NCI-H1930 (cell line): ENCODE measurements around the gene INPP4B.

Experiments used
- DNase-seq, 2 experiments: peaks; one replicate each; lab custom pipeline; 2025; lab: John Stamatoyannopoulos, UW

INPP4B gene

GRCh38 chr4:142291299-142292050 is 554.6 kb downstream of the INPP4B start:
- DNase-seq, result no peak

GRCh38 chr4:142287371-142287770 is 558.7 kb downstream of the INPP4B start:
- DNase-seq, result no peak

- no peak for DNase-seq
Measured at GRCh38 chr4:142285222-142285583, 560.9 kb downstream of the INPP4B start.

- DNase-seq, result no peak
Measured at GRCh38 chr4:142284402-142285221, 561.5 kb downstream of the INPP4B start.

- no peak for DNase-seq
Measured at GRCh38 chr4:142282870-142283431, 563.1 kb downstream of the INPP4B start.

- no peak for DNase-seq
Measured at GRCh38 chr4:142281999-142282398, 564.1 kb downstream of the INPP4B start.

GRCh38 chr4:142278663-142279062 is 567.4 kb downstream of the INPP4B start:
- no peak for DNase-seq

GRCh38 chr4:142278171-142278570 is 567.9 kb downstream of the INPP4B start:
- no peak for DNase-seq

GRCh38 chr4:142274137-142274536 is 572.0 kb downstream of the INPP4B start:
- DNase-seq, result no peak

GRCh38 chr4:142272452-142272851 is 573.6 kb downstream of the INPP4B start:
- no peak for DNase-seq

- no peak for DNase-seq
Measured at GRCh38 chr4:142271832-142272231, 574.3 kb downstream of the INPP4B start.

- no peak for DNase-seq
Measured at GRCh38 chr4:142267101-142267500, 579.0 kb downstream of the INPP4B start.

- no peak for DNase-seq
Measured at GRCh38 chr4:142265946-142266345, 580.2 kb downstream of the INPP4B start.

- no peak for DNase-seq
Measured at GRCh38 chr4:142265536-142265935, 580.6 kb downstream of the INPP4B start.

GRCh38 chr4:142264961-142265360 is 581.1 kb downstream of the INPP4B start:
- no peak for DNase-seq

- no peak for DNase-seq
Measured at GRCh38 chr4:142262956-142263355, 583.1 kb downstream of the INPP4B start.

GRCh38 chr4:142248946-142249345 is 597.2 kb downstream of the INPP4B start:
- no peak for DNase-seq

GRCh38 chr4:142243255-142243654 is 602.8 kb downstream of the INPP4B start:
- no peak for DNase-seq

- no peak for DNase-seq
Measured at GRCh38 chr4:142242156-142242555, 603.9 kb downstream of the INPP4B start.

- DNase-seq, result no peak
Measured at GRCh38 chr4:142238589-142238988, 607.5 kb downstream of the INPP4B start.

GRCh38 chr4:142236268-142236667 is 609.8 kb downstream of the INPP4B start:
- no peak for DNase-seq

GRCh38 chr4:142231787-142232186 is 614.3 kb downstream of the INPP4B start:
- no peak for DNase-seq

- DNase-seq, result no peak
Measured at GRCh38 chr4:142230991-142231390, 615.1 kb downstream of the INPP4B start.
